ENCODE data around the gene SLC37A1.

SLC37A1 gene

GRCh38 chr21:42595283-42596187, 81.9 kb downstream of the SLC37A1 start:
- Histone ChIP-seq H3K9ac (no peak overlapping the region), H2AFZ (no peak overlapping the region), H3K4me2 (ENCODE audit: low read length) (no peak overlapping the region), H3K4me1 (peaks cover 2% of the 10 kb centered on the region), H3K36me3 (ENCODE audit: control insufficient read depth, insufficient read depth, low read length) (no peaks in the 10 kb centered on the region), H3K9me3 (ENCODE audit: control insufficient read depth, low read length) (no peaks in the 10 kb centered on the region), H3K4me3 (ENCODE audit: low read depth, low read length) (no peak overlapping the region), H3K79me2 (no peaks in the 10 kb centered on the region), H3K27ac (no peak overlapping the region), H3K27me3 (ENCODE audit: control insufficient read depth, insufficient read depth, low read length) (no peaks in the 10 kb centered on the region)
- no peak for TF ChIP-seq CTCF (IDR thresholded peaks at IDR 0.05)

GRCh38 chr21:42596657-42597056, 83.0 kb downstream of the SLC37A1 start:
- peaks cover 2% of the 10 kb centered on the region for H3K4me1 ChIP-seq
- no peaks in the 10 kb centered on the region for H3K9me3 ChIP-seq (ENCODE audit: control insufficient read depth, low read length)
- H3K4me2 ChIP-seq (ENCODE audit: low read length) = no peak overlapping the region
- no peak overlapping the region for H3K27ac ChIP-seq
- no peak overlapping the region for H2AFZ ChIP-seq
- H3K36me3 ChIP-seq (ENCODE audit: control insufficient read depth, insufficient read depth, low read length) = no peaks in the 10 kb centered on the region
- H3K9ac ChIP-seq = no peak overlapping the region
- H3K4me3 ChIP-seq (ENCODE audit: low read depth, low read length) = no peak overlapping the region
- no peaks in the 10 kb centered on the region for H3K27me3 ChIP-seq (ENCODE audit: control insufficient read depth, insufficient read depth, low read length)
- no peak for TF ChIP-seq CTCF (IDR thresholded peaks at IDR 0.05)
- no peaks in the 10 kb centered on the region for H3K79me2 ChIP-seq

GRCh38 chr21:42597487-42598158, 84.0 kb downstream of the SLC37A1 start:
- H3K4me2 ChIP-seq (ENCODE audit: low read length) = no peak overlapping the region
- H3K9ac ChIP-seq = no peak overlapping the region
- H3K9me3 ChIP-seq (ENCODE audit: control insufficient read depth, low read length) = no peaks in the 10 kb centered on the region
- H3K4me3 ChIP-seq (ENCODE audit: low read depth, low read length) = no peak overlapping the region
- peaks cover 2% of the 10 kb centered on the region for H3K4me1 ChIP-seq
- H3K36me3 ChIP-seq (ENCODE audit: control insufficient read depth, insufficient read depth, low read length) = no peaks in the 10 kb centered on the region
- no peak overlapping the region for H2AFZ ChIP-seq
- no peaks in the 10 kb centered on the region for H3K79me2 ChIP-seq
- H3K27me3 ChIP-seq (ENCODE audit: control insufficient read depth, insufficient read depth, low read length) = no peaks in the 10 kb centered on the region
- H3K27ac ChIP-seq = no peak overlapping the region
- no peak for TF ChIP-seq CTCF (IDR thresholded peaks at IDR 0.05)

GRCh38 chr21:42598159-42598735, 84.6 kb downstream of the SLC37A1 start:
- Histone ChIP-seq H2AFZ (no peak overlapping the region), H3K4me1 (no peaks in the 10 kb centered on the region), H3K9me3 (ENCODE audit: control insufficient read depth, low read length) (no peaks in the 10 kb centered on the region), H3K4me3 (ENCODE audit: low read depth, low read length) (no peak overlapping the region), H3K4me2 (ENCODE audit: low read length) (no peak overlapping the region), H3K27me3 (ENCODE audit: control insufficient read depth, insufficient read depth, low read length) (no peaks in the 10 kb centered on the region), H3K36me3 (ENCODE audit: control insufficient read depth, insufficient read depth, low read length) (no peaks in the 10 kb centered on the region), H3K79me2 (no peaks in the 10 kb centered on the region), H3K27ac (no peak overlapping the region), H3K9ac (no peak overlapping the region)
- no peak for TF ChIP-seq CTCF (IDR thresholded peaks at IDR 0.05)
